SK-N-MC (cell line): Measurements from ENCODE around the gene RFX2.

Experiments used
- EZH2 ChIP-seq: fragments of 200-600 bp; sonication (generic); IDR thresholded peaks from one replicate; pipeline ENCODE4 v1.6.1; 2017; ENCODE audit warnings: antibody characterized with exemption
- POLR2AphosphoS5 ChIP-seq: IDR thresholded peaks from 2 replicates; pipeline ENCODE4 v1.6.1; 2012; ENCODE audit warnings: mild to moderate bottlenecking, low read depth, low read length, borderline replicate concordance

GRCh38 chr19:5954293-5954692 is 156.0 kb downstream of the RFX2 start:
- no peak for TF ChIP-seq EZH2
- no peak for TF ChIP-seq POLR2AphosphoS5
